NCI-H69 (cell line): ENCODE measurements around the gene RASGEF1C.

Source experiments
- DNase-seq: peaks from one replicate; lab custom pipeline; 2025; lab: John Stamatoyannopoulos, UW

Gene RASGEF1C

GRCh38 chr5:180119031-180119902 is 89.7 kb downstream of the RASGEF1C start:
- DNase-seq = no peak

- DNase-seq = no peak
These were observed 90.6 kb downstream of the RASGEF1C start for GRCh38 chr5:180118391-180118791.

GRCh38 chr5:180117000-180117725 is 91.8 kb downstream of the RASGEF1C start:
- peak; percentile 34 for DNase-seq

- no peak for DNase-seq
These were observed 92.7 kb downstream of the RASGEF1C start for GRCh38 chr5:180116077-180116999.

- no peak for DNase-seq
These were observed 93.5 kb downstream of the RASGEF1C start for GRCh38 chr5:180115326-180116076.

GRCh38 chr5:180114304-180115003 is 94.6 kb downstream of the RASGEF1C start:
- no peak for DNase-seq

- no peak for DNase-seq
These were observed 95.2 kb downstream of the RASGEF1C start for GRCh38 chr5:180113660-180114303.

- DNase-seq = no peak
These were observed 96.7 kb downstream of the RASGEF1C start for GRCh38 chr5:180112181-180112861.

GRCh38 chr5:180111273-180112002 is 97.6 kb downstream of the RASGEF1C start:
- DNase-seq = no peak

- no peak for DNase-seq
These were observed 99.1 kb downstream of the RASGEF1C start for GRCh38 chr5:180109920-180110319.

- no peak for DNase-seq
These were observed 102.0 kb downstream of the RASGEF1C start for GRCh38 chr5:180107005-180107404.

GRCh38 chr5:180105827-180106312 is 103.1 kb downstream of the RASGEF1C start:
- no peak for DNase-seq

GRCh38 chr5:180104168-180104530 is 104.9 kb downstream of the RASGEF1C start:
- no peak for DNase-seq

GRCh38 chr5:180103487-180104167 is 105.4 kb downstream of the RASGEF1C start:
- DNase-seq = no peak

- DNase-seq = no peak
These were observed 106.4 kb downstream of the RASGEF1C start for GRCh38 chr5:180102636-180103035.

GRCh38 chr5:180101451-180102105 is 107.4 kb downstream of the RASGEF1C start:
- DNase-seq = no peak

GRCh38 chr5:180100621-180101450 is 108.2 kb downstream of the RASGEF1C start:
- DNase-seq = no peak
